Epithelial cell of prostate (primary cell): Measurements from ENCODE around the gene HRH2.

Experiments
- DNase-seq: peaks from one replicate; pipeline ENCODE4 v3.0.0-alpha.2; 2011; ENCODE audit warnings: low read depth, low spot score
- H3K27ac ChIP-seq: fragments of 450-650 bp; 2 replicates; pipeline ENCODE4 v1.5.1; 2017; ENCODE audit warnings: mild to moderate bottlenecking

Gene HRH2

GRCh38 chr5:175672976-175673648 lies 15.2 kb downstream of the HRH2 start:
- no peak overlapping the region for H3K27ac ChIP-seq
- DNase-seq, result no peak

- H3K27ac ChIP-seq, result no peak overlapping the region
- DNase-seq, result no peak
Measured at GRCh38 chr5:175674731-175675346, 17.0 kb downstream of the HRH2 start.

GRCh38 chr5:175675873-175676272 lies 18.0 kb downstream of the HRH2 start:
- H3K27ac ChIP-seq, result no peak overlapping the region
- no peak for DNase-seq

GRCh38 chr5:175677571-175677970 lies 19.7 kb downstream of the HRH2 start:
- no peak for DNase-seq

GRCh38 chr5:175678074-175678473 lies 20.2 kb downstream of the HRH2 start:
- no peak for DNase-seq
- H3K27ac ChIP-seq, result no peak overlapping the region

More at GRCh38 chr5:175677571-175677970, 19.7 kb downstream of the HRH2 start:
- no peak overlapping the region for H3K27ac ChIP-seq

- no peak for DNase-seq
- H3K27ac ChIP-seq, result no peak overlapping the region
Measured at GRCh38 chr5:175679411-175679810, 21.5 kb downstream of the HRH2 start.

GRCh38 chr5:175680020-175680419 lies 22.1 kb downstream of the HRH2 start:
- DNase-seq, result no peak
- H3K27ac ChIP-seq, result no peak overlapping the region

- no peak overlapping the region for H3K27ac ChIP-seq
- DNase-seq, result no peak
Measured at GRCh38 chr5:175680463-175680862, 22.6 kb downstream of the HRH2 start.

GRCh38 chr5:175681045-175681967 lies 23.4 kb downstream of the HRH2 start:
- no peak for DNase-seq
- no peak overlapping the region for H3K27ac ChIP-seq

- no peak overlapping the region for H3K27ac ChIP-seq
- no peak for DNase-seq
Measured at GRCh38 chr5:175681968-175682340, 24.1 kb downstream of the HRH2 start.

GRCh38 chr5:175682664-175683063 lies 24.8 kb downstream of the HRH2 start:
- DNase-seq, result no peak
- no peak overlapping the region for H3K27ac ChIP-seq

- DNase-seq, result no peak
- H3K27ac ChIP-seq, result no peak overlapping the region
Measured at GRCh38 chr5:175683231-175683630, 25.4 kb downstream of the HRH2 start.

- no peak for DNase-seq
- no peak overlapping the region for H3K27ac ChIP-seq
Measured at GRCh38 chr5:175683921-175684320, 26.1 kb downstream of the HRH2 start.

- no peak for DNase-seq
- no peak overlapping the region for H3K27ac ChIP-seq
Measured at GRCh38 chr5:175684931-175685330, 27.1 kb downstream of the HRH2 start.

- no peak for DNase-seq
- H3K27ac ChIP-seq, result no peak overlapping the region
Measured at GRCh38 chr5:175685701-175686350, 28.0 kb downstream of the HRH2 start.

- H3K27ac ChIP-seq, result no peak overlapping the region
- DNase-seq, result no peak
Measured at GRCh38 chr5:175686396-175686795, 28.5 kb downstream of the HRH2 start.

GRCh38 chr5:175686826-175687225 lies 29.0 kb downstream of the HRH2 start:
- H3K27ac ChIP-seq, result no peak overlapping the region

GRCh38 chr5:175687231-175687701 lies 29.4 kb downstream of the HRH2 start:
- H3K27ac ChIP-seq, result no peak overlapping the region
- no peak for DNase-seq

More at GRCh38 chr5:175686826-175687225, 29.0 kb downstream of the HRH2 start:
- no peak for DNase-seq

- DNase-seq, result no peak
- H3K27ac ChIP-seq, result no peak overlapping the region
Measured at GRCh38 chr5:175688352-175689146, 30.7 kb downstream of the HRH2 start.
